NCI-H2227 (cell line): ENCODE measurements around the gene PMP22.
"Not testable (repeated sequence)": the region's sequence is repeated elsewhere in the genome, so short reads cannot be mapped to it uniquely, and the experiment has no call there.

Experiments used
- DNase-seq: peaks from one replicate; lab custom pipeline; 2025; ENCODE audit not compliant: unreplicated experiment; lab: John Stamatoyannopoulos, UW

The PMP22 gene

DNA sequence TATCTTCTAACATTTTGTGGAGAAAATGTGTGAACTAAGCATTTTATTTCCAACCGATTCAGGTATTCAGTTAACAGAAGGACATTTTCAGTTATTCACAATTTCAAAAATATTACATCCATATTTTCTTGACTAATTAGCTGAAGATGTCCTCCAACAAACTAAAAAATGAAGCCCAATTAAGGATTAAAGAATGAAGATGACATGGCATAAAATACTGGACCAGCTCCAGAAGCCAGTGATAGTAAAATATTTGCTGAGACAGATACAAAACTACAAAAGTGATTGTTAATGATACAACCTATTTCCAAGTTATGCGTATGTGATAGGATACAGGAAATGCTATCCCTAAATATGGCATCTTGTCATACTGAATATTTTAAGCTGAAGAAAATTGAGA lies 48.6 kb downstream of the PMP22 start:
- DNase-seq = no peak

DNA sequence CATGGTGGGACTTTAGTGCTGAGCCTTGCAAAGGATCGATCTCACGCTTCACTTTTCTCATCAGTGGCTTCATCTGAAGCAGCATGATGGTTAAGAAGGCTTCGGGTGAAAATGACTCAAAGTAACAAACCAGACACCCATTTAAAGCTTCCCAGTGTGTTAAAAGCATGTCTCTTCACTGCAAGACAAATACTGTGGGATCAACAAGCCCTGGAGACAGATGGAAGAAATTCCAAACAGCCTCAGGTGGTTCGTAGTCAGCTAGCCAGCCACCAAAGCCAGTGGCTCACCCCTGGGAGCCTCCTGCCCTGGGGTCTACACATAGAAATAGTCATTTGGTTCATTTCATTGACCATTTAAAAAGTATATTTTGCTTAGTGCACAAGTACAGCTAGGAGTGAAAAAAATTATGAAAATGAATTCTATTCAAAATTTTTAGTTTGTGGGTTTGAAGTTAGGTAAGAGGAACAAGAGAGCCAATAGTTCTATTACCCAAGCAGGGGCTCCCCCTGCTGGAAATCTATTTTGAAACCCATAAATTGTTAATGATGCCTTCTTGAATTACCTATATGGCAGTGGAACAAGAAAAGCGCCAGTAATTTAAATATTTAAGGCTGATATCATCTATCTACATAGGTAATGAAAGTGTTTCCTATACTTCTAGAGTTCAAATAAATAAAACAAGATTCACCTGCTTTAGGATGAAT lies 51.6 kb downstream of the PMP22 start:
- DNase-seq = no peak

DNA sequence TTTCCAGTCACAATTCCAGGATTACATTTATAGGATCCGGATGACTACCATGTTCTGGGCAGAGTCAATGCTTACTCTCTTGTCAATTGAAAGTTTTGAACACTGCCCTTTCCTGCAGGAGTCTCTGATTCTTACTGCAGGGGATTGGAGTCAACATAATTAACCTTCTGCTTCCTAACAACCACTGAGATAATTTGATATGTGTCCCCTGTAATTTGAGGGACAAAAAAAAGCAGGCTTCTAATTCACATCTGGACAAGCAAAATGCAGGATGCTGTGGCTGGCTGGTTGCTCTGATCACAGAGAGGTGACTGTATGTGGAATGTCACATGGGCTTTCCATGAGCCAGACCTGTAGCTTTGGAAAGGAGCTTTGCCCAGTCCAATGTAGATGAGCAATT lies 54.9 kb downstream of the PMP22 start:
- DNase-seq = no peak

DNA sequence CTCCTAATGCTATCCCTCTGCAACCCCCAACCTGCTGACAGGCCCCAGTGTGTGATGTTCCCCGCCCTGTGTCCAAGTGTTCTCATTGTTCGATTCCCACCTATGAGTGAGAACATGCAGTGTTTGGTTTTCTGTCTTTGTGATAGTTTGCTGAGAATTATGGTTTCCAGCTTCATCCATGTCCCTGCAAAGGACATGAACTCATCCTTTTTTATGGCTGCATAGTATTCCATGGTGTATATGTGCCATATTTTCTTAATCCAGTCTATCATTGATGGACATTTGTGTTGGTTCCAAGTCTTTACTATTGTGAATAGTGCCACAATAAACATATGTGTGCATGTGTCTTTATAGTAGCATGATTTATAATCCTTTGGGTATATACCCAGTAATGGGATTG lies 62.1 kb downstream of the PMP22 start:
- DNase-seq = not testable (repeated sequence)

DNA sequence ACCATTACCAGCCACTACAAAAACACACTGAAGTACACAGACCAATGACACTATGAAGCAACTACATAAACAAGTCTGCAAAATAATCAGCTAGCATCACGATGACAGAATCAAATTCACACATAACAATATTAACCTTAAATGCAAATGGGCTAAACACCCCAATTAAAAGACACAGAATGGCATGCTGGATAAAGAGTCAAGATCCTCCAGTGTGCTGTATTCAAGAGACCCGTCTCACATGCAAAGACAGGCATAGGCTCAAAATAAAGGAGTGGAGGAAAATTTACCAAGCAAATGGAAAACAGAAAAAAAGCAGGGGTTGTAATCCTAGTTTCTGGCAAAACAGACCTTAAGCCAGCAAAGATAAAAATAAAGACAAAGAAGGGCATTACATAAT lies 64.6 kb downstream of the PMP22 start:
- not testable (repeated sequence) for DNase-seq

DNA sequence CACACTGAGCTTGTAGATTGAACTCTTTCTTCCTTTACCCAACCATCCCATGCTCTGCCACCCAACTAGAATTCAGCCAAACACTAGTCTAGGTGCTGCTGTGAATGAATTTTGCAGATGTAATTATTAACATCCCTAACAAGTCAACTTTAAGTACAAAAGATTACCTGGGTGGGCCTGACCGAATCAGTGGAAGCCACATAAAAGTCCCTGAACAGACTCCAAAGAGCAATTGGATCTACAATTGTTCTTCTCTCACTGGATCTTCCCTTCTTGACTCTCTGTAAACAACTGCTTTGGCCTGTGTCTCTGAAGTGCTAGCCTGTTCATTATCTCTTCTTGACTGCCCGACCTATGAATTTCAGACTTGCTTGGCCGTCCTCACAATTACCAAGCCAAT lies 67.9 kb downstream of the PMP22 start:
- no peak for DNase-seq

DNA sequence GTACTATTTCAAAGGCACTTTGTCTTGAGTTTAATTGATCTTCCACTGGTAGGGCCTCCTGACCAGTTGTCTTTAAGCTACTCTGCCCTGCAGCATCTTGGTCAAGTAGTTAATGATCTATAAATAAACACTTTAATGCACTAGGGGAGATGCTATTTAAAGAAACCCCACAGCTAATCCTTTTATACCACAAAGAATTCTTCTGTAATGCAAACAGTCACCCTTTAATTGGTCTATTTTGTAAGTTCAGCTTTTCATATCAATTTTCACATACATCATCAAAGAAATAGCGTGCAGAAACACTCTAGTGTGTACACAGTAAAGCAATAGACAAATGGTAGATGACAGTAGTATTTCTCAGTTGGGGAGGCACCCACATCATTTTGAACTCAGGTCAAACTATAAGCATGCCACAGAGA lies 70.3 kb downstream of the PMP22 start:
- DNase-seq = no peak

DNA sequence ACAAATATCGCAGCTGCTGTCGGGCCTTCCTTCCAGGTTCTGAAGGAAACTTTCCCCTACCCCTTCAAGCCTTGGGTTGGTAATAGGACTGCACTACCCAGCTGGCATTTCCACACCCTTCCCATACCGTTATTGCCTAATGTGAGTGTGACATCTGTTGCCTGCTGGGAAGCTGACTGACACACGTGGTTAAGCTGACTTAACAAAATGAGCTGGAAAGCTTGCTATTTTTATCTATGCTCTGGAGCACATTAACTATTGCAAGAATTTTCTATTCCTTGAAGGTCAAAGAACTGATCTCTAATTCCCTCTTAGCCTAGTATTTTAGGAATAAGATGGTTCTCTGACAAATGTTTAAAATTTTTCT lies 79.5 kb downstream of the PMP22 start:
- no peak for DNase-seq

DNA sequence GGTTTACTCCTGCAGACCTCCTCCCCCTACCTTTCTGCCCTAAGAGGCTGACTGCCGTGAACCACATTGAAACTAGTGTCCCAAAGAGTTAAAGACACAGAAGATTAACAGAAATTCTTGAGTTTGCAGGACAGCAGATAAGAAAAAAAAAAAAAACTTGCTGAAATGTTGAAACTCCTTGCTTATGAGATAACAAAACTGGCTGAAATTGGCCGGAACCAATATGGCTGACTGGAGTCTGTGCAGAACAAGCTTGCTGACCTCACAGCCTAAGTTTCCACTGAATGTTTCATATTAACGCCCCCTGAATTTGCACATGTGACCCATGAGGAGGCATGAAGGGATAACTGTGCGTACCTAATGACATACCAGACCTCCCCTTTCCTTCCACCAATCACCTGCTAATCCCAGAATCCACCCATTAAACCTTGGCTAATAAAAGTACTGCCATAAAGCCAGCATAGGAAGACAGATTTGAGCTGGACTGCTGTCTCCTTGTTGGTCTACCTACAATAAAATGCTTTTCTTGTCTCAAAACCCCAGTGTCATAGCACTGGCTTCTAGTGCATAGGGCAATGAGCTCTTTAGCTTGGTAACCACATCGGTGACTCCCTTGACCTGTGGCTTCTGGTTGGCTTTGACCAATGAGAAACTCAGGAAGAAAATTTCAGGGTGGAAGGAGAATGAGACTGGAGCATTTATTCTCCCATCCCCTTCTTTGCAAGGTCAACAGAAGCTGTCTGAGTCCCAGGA lies 80.1 kb downstream of the PMP22 start:
- DNase-seq = no peak

DNA sequence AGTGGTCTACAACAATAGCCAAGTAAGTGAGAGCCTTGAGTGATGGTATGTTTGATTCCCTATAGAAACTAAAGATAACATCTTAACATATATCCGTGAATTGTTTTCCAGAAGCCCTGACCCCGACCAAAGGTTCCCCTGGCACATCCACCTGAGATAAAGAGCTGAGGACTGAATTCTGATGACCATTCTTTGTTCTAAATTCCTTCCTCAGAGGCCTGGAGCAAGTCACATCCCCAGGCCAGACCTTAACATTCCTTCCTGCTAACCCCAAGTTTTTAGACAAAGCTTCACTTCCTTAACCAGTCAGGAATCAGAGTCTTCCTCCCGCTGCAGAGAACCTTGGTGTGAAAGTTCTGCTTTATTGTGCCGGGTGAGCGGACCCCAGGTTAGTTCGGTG lies 83.3 kb downstream of the PMP22 start:
- no peak for DNase-seq

DNA sequence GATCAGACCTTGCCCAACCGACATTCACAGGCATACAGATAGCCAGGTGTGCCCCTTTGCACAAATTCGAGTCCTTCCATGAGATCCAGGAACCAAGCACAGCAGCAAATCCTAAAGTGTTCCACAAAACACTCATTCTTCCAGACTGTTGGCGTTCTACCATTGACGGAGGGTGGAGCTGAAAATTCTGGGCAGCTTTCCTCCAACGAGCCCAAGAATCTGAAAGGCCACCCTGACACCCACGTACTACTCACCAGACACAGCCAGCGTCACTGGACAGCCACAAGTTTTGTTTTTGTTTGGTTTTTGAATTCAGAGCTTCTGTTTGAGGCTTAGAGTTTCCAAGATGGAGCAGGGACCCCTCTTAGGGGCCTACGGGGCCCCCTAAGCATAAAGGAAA lies 83.8 kb downstream of the PMP22 start:
- no peak for DNase-seq

DNA sequence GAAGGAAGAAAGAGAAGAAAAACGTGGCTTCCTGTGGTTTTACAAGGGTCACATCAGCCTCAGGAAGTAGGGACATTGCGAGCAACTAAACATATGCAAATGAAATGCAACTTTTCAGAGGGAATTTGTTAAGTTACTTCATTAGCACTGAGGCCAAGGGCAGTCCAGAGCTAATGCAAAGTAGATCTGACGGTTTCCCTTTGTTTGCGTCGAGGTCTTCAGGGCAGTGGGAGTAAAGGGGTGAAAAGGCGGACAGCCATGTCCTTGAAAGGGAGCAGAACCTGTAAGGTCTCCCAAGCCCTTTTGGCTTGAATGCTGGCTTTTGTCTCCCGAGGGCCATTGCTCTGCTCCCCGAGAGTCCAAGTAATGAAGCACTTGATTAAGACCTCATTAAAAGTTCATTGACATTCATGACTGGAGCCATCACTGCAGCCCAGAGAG lies 85.0 kb downstream of the PMP22 start:
- no peak for DNase-seq
